Osteoblast (primary cell): ENCODE measurements around the gene CALR3. TPM values are rescaled to one million over a fixed set of nuclear protein-coding genes. Genes with fewer than 3 reads are reported as not detected.
A peak's percentile ranks its signal among the peaks of the same experiment; 100 is the strongest.
"Not testable (repeated sequence)": the region's sequence is repeated elsewhere in the genome, so short reads cannot be mapped to it uniquely, and the experiment has no call there.

Experiments used
- DNase-seq: peaks from one replicate; pipeline ENCODE4 v3.0.0; 2011; ENCODE audit warnings: low spot score, mixed read lengths; ENCODE audit not compliant: insufficient read length; ENCODE audit errors: missing footprints
- H2AFZ ChIP-seq: 2 replicates; pipeline ENCODE4 v1.6.0; 2011; ENCODE audit warnings: mild to moderate bottlenecking, low read length
- H3K27ac ChIP-seq: 2 replicates; pipeline ENCODE4 v1.5.1; 2011; ENCODE audit warnings: mild to moderate bottlenecking, low read depth, low read length, moderate library complexity
- H3K27me3 ChIP-seq: 2 replicates; pipeline ENCODE4 v1.6.0; 2012; ENCODE audit warnings: mild to moderate bottlenecking, control low read depth, inconsistent platforms, low read length, moderate library complexity; ENCODE audit not compliant: insufficient read depth
- H3K36me3 ChIP-seq: 2 replicates; pipeline ENCODE4 v1.5.1; 2011; ENCODE audit warnings: mild to moderate bottlenecking, low read length, control low read depth, moderate library complexity; ENCODE audit not compliant: insufficient read depth
- H3K4me1 ChIP-seq: 2 replicates; pipeline ENCODE4 v1.5.1; 2011; ENCODE audit warnings: mild to moderate bottlenecking, low read length, control low read depth, moderate library complexity; ENCODE audit not compliant: insufficient read depth
- H3K4me2 ChIP-seq: 2 replicates; pipeline ENCODE4 v1.6.0; 2011; ENCODE audit warnings: mild to moderate bottlenecking, low read length; ENCODE audit not compliant: insufficient read depth
- H3K4me3 ChIP-seq: fragments of 200-600 bp; sonication (generic); 3 replicates; pipeline ENCODE4 v1.5.1; 2012; ENCODE audit warnings: mild to moderate bottlenecking, low read length, inconsistent platforms; ENCODE audit not compliant: insufficient read depth
- H3K79me2 ChIP-seq: 2 replicates; pipeline ENCODE4 v1.6.0; 2012; ENCODE audit warnings: mild to moderate bottlenecking, low read length, control low read depth, inconsistent platforms; ENCODE audit not compliant: insufficient read depth
- H3K9me3 ChIP-seq: 2 replicates; pipeline ENCODE4 v1.5.1; 2011; ENCODE audit warnings: low read depth, low read length, control low read depth
- H4K20me1 ChIP-seq: 2 replicates; pipeline ENCODE4 v1.6.0; 2012; ENCODE audit warnings: mild to moderate bottlenecking, low read length, control low read depth; ENCODE audit not compliant: insufficient read depth
- CTCF ChIP-seq: IDR thresholded peaks from 2 replicates; pipeline ENCODE4 v1.5.1; 2011; ENCODE audit warnings: mild to moderate bottlenecking, low read depth, low read length, moderate library complexity; ENCODE audit errors: extremely low read depth
- total RNA-seq: library from RNA; depleted of rRNA; stranded (reverse); fragments of >200 nt; gene quantifications from 2 replicates; pipeline ENCODE4 v1.2.3, GENCODE V29; 2012

The CALR3 gene
- total RNA-seq, 1 donor: not detected

DNA sequence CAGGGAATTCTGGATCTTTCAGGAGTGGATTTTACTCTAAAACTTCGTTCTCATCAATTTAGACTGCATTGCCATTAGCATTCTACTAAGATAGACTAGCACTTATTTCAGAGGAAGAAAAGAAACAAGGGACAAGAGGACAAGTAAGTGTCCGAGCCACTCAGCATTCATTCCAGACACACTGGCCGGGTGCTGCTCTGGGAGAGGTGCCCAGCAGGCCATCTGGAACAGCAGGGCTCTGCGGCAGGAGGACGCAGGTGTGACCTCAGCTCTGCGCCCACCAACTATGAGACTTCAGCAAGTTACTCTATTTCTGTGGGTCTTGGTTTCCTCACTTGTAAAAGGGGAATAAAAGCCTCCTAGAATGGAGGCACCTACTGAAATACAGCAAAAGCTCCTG, 28.4 kb downstream of the CALR3 start:
- Histone ChIP-seq H3K4me1 (peaks cover 17% of the 10 kb centered on the region), H3K4me2 (no peak overlapping the region), H3K27me3 (no peaks in the 10 kb centered on the region), H3K9me3 (no peaks in the 10 kb centered on the region), H2AFZ (no peak overlapping the region), H3K27ac (no peak overlapping the region), H4K20me1 (peaks cover 60% of the 10 kb centered on the region), H3K79me2 (peaks cover 87% of the 10 kb centered on the region), H3K4me3 (no peak overlapping the region), H3K36me3 (no peaks in the 10 kb centered on the region)
- peak; percentile 65 for DNase-seq
- no peak for TF ChIP-seq CTCF

DNA sequence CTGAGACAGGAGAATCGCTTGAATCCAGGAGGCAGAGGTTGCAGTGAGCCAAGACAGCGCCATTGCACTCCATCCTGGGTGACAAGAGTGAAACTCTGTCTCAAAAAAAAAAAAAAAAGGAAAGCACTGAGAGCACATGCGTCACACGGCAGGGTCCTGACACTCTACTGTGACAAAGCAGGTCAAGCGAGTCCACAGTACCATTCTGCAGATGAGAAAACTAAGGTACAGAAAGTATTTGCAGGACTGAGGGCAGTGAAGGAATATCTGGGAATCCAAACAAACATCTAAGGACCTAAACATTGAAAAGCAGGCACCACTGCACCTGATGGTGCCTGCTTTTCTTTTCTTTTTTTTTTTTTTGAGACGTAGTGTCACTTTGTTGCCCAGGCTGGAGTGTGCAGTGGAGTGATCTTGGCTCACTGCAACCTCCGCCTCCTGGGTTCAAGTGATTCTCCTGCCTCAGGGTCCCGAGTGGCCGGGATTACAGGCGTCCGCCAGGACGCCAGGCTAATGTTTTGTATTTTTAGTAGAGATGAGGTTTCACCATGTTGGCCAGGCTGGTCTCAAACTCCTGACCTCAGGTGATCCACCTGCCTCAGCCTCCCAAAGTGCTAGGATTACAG, 29.1 kb downstream of the CALR3 start:
- not testable (repeated sequence) for H3K27ac ChIP-seq

GRCh38 chr19:16465239-16465638, 30.7 kb downstream of the CALR3 start:
- H3K4me3 ChIP-seq: no peak overlapping the region
- H3K27me3 ChIP-seq: no peaks in the 10 kb centered on the region
- TF ChIP-seq CTCF: no peak
- H3K4me1 ChIP-seq: peaks cover 8% of the 10 kb centered on the region
- H2AFZ ChIP-seq: no peak overlapping the region
- H3K4me2 ChIP-seq: no peak overlapping the region
- no peaks in the 10 kb centered on the region for H3K36me3 ChIP-seq
- no peak overlapping the region for H3K27ac ChIP-seq
- peaks cover 61% of the 10 kb centered on the region for H4K20me1 ChIP-seq
- no peak for DNase-seq
- H3K9me3 ChIP-seq: no peaks in the 10 kb centered on the region
- peaks cover 95% of the 10 kb centered on the region for H3K79me2 ChIP-seq

More for the DNA sequence above, 29.1 kb downstream of the CALR3 start:
- not testable (repeated sequence) for H3K27me3 ChIP-seq, H2AFZ ChIP-seq, DNase-seq, H3K9me3 ChIP-seq, H3K4me2 ChIP-seq, H3K4me3 ChIP-seq, H3K36me3 ChIP-seq
- Histone ChIP-seq H3K4me1 (peaks cover 17% of the 10 kb centered on the region), H3K79me2 (peaks cover 94% of the 10 kb centered on the region), H4K20me1 (peaks cover 65% of the 10 kb centered on the region)

DNA sequence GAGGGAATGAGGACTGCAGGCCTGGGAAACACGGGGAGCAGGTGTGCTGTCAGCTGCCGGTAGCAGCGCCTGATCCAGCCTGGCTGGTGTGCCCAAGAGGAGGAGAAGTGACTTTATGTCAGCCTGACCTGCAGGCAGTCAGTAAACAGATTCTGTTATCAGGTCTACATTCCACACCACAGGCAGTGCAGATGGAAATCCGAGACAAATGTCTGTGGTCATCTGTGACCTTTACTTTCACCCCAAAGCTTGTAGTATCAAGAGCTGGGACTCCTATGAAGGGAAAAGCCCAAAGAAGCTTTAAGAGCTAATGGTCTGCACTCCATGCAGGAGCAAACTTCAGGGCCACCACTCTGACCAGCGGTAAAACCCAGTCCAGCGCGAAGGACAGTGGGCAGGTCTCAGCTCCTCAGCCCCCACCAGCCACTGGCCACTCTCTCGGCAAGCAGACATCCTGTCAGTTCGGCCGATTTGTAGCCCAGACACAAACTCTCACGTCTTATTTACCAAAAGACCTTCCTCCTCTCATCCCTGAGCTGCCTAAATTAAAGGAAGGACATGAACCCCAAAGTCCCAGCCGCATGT, 31.9 kb downstream of the CALR3 start:
- Histone ChIP-seq H3K27me3 (no peaks in the 10 kb centered on the region), H2AFZ (no peak overlapping the region), H4K20me1 (peaks cover 57% of the 10 kb centered on the region), H3K27ac (no peak overlapping the region), H3K4me1 (peaks cover 8% of the 10 kb centered on the region), H3K36me3 (no peaks in the 10 kb centered on the region), H3K79me2 (peaks cover 95% of the 10 kb centered on the region), H3K9me3 (no peaks in the 10 kb centered on the region), H3K4me2 (no peak overlapping the region), H3K4me3 (no peak overlapping the region)
- peak; percentile 37 for DNase-seq
- no peak for TF ChIP-seq CTCF
